Endothelial cell of umbilical vein (primary cell): ENCODE results near the gene FBXO40. TPM values are rescaled to one million over a fixed set of nuclear protein-coding genes. Genes with fewer than 3 reads are reported as not detected.

Experiments
- BruUV-seq: library from RNA; stranded (reverse); fragments of 400-500 nt; replicated peaks from 2 replicates; lab custom pipeline; 2021; lab: Mats Ljungman, UMichigan
- CTCF ChIA-PET: fragments of 300-600, 350-600 bp; sonication (Branson Sonifier 250); formaldehyde crosslinking; loops from one replicate; lab custom pipeline; 2021; ENCODE audit warnings: antibody characterized with exemption, inconsistent platforms; lab: Charles Lee
- POLR2A ChIA-PET: fragments of 300-600, 350-600 bp; sonication (Branson Sonifier 250); formaldehyde crosslinking; loops from one replicate; lab custom pipeline; 2021; ENCODE audit warnings: antibody characterized with exemption, inconsistent platforms; lab: Charles Lee
- DNase-seq: peaks from one replicate; pipeline ENCODE4 v3.0.0-alpha.2; 2011; ENCODE audit warnings: low read depth, low spot score
- FAIRE-seq: peaks from 2 replicates; lab custom pipeline; 2011; peaks lifted over from hg19 to GRCh38; lab: Jason Lieb, UNC
- H2AFZ ChIP-seq: 2 replicates; pipeline ENCODE4 v1.6.0; 2012; ENCODE audit warnings: low read depth, low read length, control low read depth, inconsistent platforms
- H3K27ac ChIP-seq: 2 replicates; pipeline ENCODE4 v1.5.1; 2011; ENCODE audit warnings: low read depth, mild to moderate bottlenecking, control low read depth, low read length, moderate library complexity; ENCODE audit not compliant: insufficient read depth
- H3K27me3 ChIP-seq, 2 experiments: 2 replicates each; pipeline versions ENCODE4 v1.6.0 to v1.6.1; 2011; ENCODE audit warnings: low read length in 2 of 2, mixed read lengths in 1 of 2; ENCODE audit not compliant: control insufficient read depth in 2 of 2, insufficient read depth in 2 of 2
- H3K36me3 ChIP-seq, 2 experiments: 2 replicates in 1 of 2; 3 replicates in 1 of 2; pipeline ENCODE4 v1.5.1; 2011; ENCODE audit warnings: low read length in 2 of 2, mild to moderate bottlenecking in 1 of 2, moderate library complexity in 1 of 2; ENCODE audit not compliant: control insufficient read depth in 2 of 2, insufficient read depth in 2 of 2; ENCODE audit errors: extremely low read depth in 1 of 2
- H3K4me1 ChIP-seq: 3 replicates; pipeline ENCODE4 v1.5.1; 2011; ENCODE audit warnings: mild to moderate bottlenecking, low read length; ENCODE audit not compliant: control insufficient read depth, insufficient read depth; ENCODE audit errors: extremely low read depth
- H3K4me2 ChIP-seq: 2 replicates; pipeline ENCODE4 v1.6.1; 2011; ENCODE audit warnings: low read length, control low read depth, mixed read lengths; ENCODE audit not compliant: insufficient read depth
- H3K4me3 ChIP-seq, 3 experiments: fragments of 200-600 bp in 1 of 3; sonication (generic), shearing (Covaris generic) in 1 of 3; replicated peaks in 1 of 3; 2 replicates each; pipeline ENCODE4 v1.5.1; 2011 to 2016; ENCODE audit warnings: control low read depth in 3 of 3, low read length in 3 of 3, mild to moderate bottlenecking in 2 of 3, inconsistent platforms in 1 of 3, low read depth in 1 of 3, moderate library complexity in 1 of 3; ENCODE audit not compliant: insufficient read depth in 1 of 3
- H3K79me2 ChIP-seq: 2 replicates; pipeline ENCODE4 v1.6.0; 2012; ENCODE audit warnings: low read length, inconsistent platforms; ENCODE audit not compliant: control insufficient read depth, insufficient read depth
- H3K9ac ChIP-seq: replicated peaks from 2 replicates; pipeline ENCODE3; 2011; ENCODE audit warnings: low read length, control low read depth; ENCODE audit not compliant: insufficient read depth; ENCODE audit errors: extremely low read depth
- H3K9me1 ChIP-seq: replicated peaks from 3 replicates; pipeline ENCODE4 v1.6.0; 2011; ENCODE audit warnings: mild to moderate bottlenecking, low read length; ENCODE audit not compliant: control insufficient read depth, insufficient read depth; ENCODE audit errors: extremely low read depth
- H3K9me3 ChIP-seq: replicated peaks from 2 replicates; pipeline ENCODE4 v1.5.1; 2012; ENCODE audit warnings: low read length, inconsistent platforms; ENCODE audit not compliant: control insufficient read depth, insufficient read depth
- H4K20me1 ChIP-seq: replicated peaks from 2 replicates; pipeline ENCODE3; 2011; ENCODE audit warnings: mild to moderate bottlenecking, low read length; ENCODE audit not compliant: control insufficient read depth, insufficient read depth; ENCODE audit errors: extremely low read depth
- CTCF ChIP-seq, 2 donors: IDR thresholded peaks; 1 replicate in 1 of 2; 2 replicates in 1 of 2; pipeline ENCODE4 v1.5.1; 2011; ENCODE audit warnings: low read length in 2 of 2, mild to moderate bottlenecking in 2 of 2, moderate library complexity in 2 of 2, control low read depth in 1 of 2, inconsistent platforms in 1 of 2, low read depth in 1 of 2; ENCODE audit not compliant: insufficient read depth in 1 of 2; ENCODE audit errors: extremely low read depth in 1 of 2
- EZH2 ChIP-seq: IDR thresholded peaks from 2 replicates; pipeline ENCODE4 v1.6.1; 2012; ENCODE audit warnings: borderline replicate concordance, low read depth, mild to moderate bottlenecking, moderate library complexity, low read length, inconsistent platforms; ENCODE audit not compliant: severe bottlenecking
- MYC ChIP-seq: IDR thresholded peaks from one replicate; pipeline ENCODE4 v1.6.1; 2011; ENCODE audit warnings: mild to moderate bottlenecking, low read depth, low read length
- POLR2A ChIP-seq: IDR thresholded peaks from 2 replicates; pipeline ENCODE4 v1.6.1; 2012; ENCODE audit warnings: low read depth, mild to moderate bottlenecking, control low read depth, low read length
- POLR2AphosphoS5 ChIP-seq: IDR thresholded peaks from 2 replicates; pipeline ENCODE4 v1.6.1; 2012; ENCODE audit warnings: low read depth, mild to moderate bottlenecking, control low read depth, low read length, moderate library complexity; ENCODE audit not compliant: insufficient read depth
- dilution Hi-C: fragments of 300-500 bp; cut with MboI; formaldehyde crosslinking; loops from one replicate; pipeline ENCODE4 v1.15.0; 2019; ENCODE audit warnings: low sequenced_read_pairs; ENCODE audit not compliant: extremely low pct_ligation_motif_present
- intact Hi-C: fragments of 100-400 bp; cut with micrococcal nuclease; formaldehyde crosslinking; loops from one replicate; pipeline ENCODE4 v1.10.0; 2022
- polyA plus RNA-seq, 4 experiments: library from polyadenylated mRNA; depleted of rRNA in 3 of 4; stranded (reverse) in 3 of 4; unstranded in 1 of 4; fragments of >200 nt; gene quantifications; 2 replicates each; pipeline versions ENCODE4 v1.2.1 to v1.2.3, GENCODE V29; 2011 to 2012; ENCODE audit warnings: missing spikeins in 1 of 4
- total RNA-seq: library from RNA; stranded (reverse); gene quantifications from 2 replicates; pipeline ENCODE4 v1.2.3, GENCODE V29; 2021
- TF ChIP-seq, protein P1 (sequence below): IDR thresholded peaks from 2 replicates; pipeline ENCODE4 v1.6.1; 2011; ENCODE audit not compliant: insufficient read depth, insufficient read length

The FBXO40 gene
- total and polyA plus RNA-seq, 2 donors (not counting 3 experiments of a cell fraction or from before 2014, with no cell fraction given), result not detected

GRCh38 chr3:121595765-121596406, 2.7 kb downstream of the FBXO40 start:
- intact Hi-C loops (no loop called here), dilution Hi-C loops (no loop called here)
- POLR2A ChIA-PET, result no interaction called here
- no peaks in the 10 kb centered on the region for H3K36me3 ChIP-seq
- H3K4me3 ChIP-seq, result no peak overlapping the region
- H3K9me3 ChIP-seq, result no peaks in the 10 kb centered on the region
- CTCF ChIA-PET, result no interaction called here
- H3K27ac ChIP-seq, result no peak overlapping the region
- H3K27me3 ChIP-seq, result peaks cover 5 to 11% of the 10 kb centered on the region in 2 experiments
- H3K9ac ChIP-seq, result no peak overlapping the region
- no peaks in the 10 kb centered on the region for H3K9me1 ChIP-seq
- no peaks in the 10 kb centered on the region for H3K4me1 ChIP-seq
- TF ChIP-seq POLR2AphosphoS5, result no peak
- TF ChIP-seq CTCF (IDR thresholded peaks at IDR 0.05; ENCODE audit: extremely low read depth in 1 of 2, insufficient read depth in 1 of 2, low read depth in 1 of 2, low read length in 2 of 2), result no peak
- TF ChIP-seq MYC, result no peak
- no peak for TF ChIP-seq EZH2
- TF ChIP-seq POLR2A, result no peak
- TF ChIP-seq, protein P1, sequence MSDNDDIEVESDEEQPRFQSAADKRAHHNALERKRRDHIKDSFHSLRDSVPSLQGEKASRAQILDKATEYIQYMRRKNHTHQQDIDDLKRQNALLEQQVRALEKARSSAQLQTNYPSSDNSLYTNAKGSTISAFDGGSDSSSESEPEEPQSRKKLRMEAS, result no peak
- no peaks in the 10 kb centered on the region for H3K79me2 ChIP-seq
- DNase-seq, result no peak
- FAIRE-seq, result no peak
- no peak overlapping the region for H3K4me2 ChIP-seq
- no peak overlapping the region for H2AFZ ChIP-seq
- H4K20me1 ChIP-seq, result no peaks in the 10 kb centered on the region
- no TSS peak for BruUV-seq
